T-helper 9 cell (primary cell): ENCODE measurements around the gene MAP1B.

Experiments used
- DNase-seq: peaks from one replicate; pipeline ENCODE4 v3.0.0-alpha.2; 2020

The MAP1B gene

DNA sequence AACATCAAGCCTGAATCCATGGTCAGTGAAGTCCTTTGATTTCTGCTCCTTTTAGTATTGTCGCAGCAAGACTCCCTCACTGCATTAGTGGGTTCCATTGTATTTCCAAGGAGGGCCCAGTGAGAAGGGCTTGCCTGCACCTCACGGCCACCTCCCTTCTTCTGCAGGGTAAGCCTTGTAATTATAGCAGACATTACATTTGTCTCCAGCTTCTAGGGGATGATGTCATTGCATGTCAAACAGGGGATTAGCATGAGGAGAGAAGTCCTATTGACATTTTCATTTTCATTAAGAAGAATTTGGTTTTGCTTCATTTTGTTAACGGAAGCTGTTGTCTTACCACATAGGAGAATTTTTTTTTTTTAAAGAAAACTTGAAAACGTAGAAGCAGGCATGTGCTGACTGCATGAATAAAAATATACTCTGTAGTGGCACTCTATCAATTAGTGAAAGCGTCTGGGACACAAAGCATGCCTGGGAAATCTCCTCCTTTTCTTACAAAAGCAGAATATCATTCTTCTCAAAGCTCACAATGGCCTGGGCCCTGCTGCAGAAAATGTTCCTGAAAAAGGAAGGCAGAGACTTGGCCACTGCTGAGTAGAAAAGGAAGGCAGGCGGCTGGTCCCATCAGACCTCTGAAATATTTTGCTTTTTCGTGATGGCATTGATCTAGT, 27.1 kb downstream of the MAP1B start:
- DNase-seq: no peak

DNA sequence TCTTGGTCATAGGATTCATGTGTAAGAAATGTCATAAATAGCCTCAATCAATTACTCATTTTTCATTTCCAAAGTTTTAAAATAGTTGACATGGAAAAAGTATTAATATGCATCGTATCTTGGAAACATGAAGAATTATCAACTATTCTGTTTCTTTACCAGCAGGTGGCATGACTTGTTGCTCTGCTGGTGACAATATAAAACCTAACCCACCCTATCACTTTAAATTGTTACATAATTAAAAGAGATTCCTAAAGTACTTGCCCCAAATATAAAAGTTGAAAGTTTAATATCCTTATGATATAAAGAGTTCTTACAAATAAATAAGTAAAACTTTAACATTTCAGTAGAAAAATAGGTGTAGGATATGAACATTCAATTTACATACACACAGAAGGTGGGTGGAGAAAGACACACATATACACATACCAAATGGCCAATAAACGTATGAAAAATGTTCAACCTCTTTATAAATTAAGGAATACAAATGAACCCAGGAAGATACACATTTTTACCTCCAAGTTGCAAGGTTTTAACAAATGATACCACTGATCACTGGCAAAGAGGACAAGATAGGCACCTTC, 30.6 kb downstream of the MAP1B start:
- DNase-seq: no peak

GRCh38 chr5:72138943-72139521, 31.8 kb downstream of the MAP1B start:
- DNase-seq: no peak

- no peak for DNase-seq
Observed at GRCh38 chr5:72140711-72141110, 33.4 kb downstream of the MAP1B start.

DNA sequence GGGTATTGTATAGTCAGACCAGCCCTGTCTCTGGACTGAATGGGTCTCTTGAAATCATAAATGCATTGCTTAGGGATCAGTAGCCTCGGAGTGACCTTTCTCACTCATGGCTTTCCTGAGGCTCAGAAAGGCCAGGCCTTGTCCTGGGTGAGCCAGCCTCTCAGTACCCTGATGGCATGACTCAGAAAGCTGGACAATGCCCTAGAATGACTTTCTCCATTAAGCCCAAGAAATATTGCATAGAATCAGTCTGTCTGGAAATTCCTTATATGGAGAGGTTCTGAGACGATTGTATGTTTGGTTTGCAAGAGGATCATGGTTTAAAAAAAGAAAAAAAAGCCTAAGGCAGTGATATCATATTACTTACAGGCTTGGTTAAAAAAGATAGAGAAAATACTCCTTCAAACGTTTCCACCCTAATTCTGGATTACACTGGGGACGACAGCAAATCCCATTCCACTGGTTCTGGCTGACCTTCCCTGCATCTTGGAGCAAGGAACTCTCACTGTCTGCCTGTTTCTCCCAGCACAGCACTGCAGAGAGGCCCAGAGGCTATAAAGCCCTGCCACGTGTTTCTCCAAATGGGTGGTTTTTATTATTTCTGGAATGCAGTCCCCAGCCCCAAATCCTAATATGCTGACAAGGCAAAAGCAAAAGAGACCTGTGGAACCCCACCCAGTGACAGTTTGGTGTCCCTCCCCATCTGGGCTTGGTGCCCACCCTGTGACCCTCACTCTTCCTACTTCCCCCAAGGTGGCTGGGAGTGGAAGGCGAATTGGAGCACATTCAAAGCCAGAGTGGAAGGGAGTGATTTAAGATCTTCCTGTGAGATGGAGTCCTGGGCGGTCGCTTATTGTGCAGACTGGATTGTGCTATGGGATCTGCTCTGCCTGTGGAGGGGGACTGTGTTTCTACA, 34.4 kb downstream of the MAP1B start:
- DNase-seq: no peak

GRCh38 chr5:72144762-72145161, 37.5 kb downstream of the MAP1B start:
- DNase-seq: no peak

DNA sequence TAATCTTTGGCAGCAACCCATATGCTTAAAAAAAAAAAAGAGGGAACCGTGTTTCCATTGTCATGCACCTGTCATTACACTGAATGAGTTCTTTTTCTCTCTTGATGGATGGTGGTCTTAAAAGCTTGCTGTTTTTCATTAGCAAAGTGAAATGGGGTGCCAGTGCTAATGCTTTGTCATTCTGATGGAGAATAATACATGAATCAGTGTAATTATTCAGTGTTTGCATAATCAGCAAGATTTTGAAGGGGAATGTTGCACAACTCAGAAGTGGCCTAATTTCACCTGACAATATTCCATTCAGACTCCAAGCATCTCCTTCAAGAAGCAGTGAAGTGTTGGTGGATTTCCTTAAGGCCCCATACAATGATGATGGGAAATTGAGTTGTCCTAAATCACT, 38.1 kb downstream of the MAP1B start:
- DNase-seq: no peak

DNA sequence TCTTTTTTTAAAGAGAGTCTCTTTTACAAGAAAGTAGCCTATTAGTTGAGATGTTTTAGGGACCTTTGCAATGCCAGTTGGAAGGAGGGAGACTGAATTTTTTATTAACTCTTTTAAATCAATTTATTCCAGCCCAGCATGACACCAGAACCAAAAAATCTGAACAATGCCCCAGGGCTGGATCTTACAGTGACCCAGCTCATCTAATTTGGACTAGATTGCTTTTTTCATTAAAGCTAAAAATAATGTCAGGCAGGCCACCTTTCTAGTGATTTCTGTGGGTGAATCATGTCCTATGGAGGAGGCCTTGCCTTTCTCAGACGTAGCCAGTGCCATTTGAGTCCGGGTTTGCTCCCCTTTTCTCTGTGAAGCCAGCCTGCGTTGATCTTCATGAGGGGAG, 38.8 kb downstream of the MAP1B start:
- DNase-seq: no peak

DNA sequence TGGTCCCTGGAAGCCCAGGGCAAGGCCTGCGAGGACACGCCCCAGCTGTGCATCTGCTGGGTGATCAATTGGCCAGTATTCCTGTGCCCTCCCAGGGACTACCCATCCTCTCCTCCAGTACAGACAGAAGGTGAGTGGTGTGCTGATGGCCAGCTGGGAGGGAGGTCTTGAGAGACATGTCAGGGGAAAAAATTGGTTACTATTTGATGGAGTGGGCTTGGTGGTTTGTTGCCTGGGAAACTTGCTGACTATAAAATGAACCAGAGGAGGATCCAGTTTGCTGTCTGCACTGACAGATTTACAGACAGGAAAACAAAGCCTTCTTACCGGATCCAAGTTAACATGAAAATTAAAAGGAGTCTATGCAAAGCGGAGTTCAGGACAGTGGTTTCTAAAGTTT, 40.3 kb downstream of the MAP1B start:
- no peak for DNase-seq

- no peak for DNase-seq
Observed at GRCh38 chr5:72149742-72150141, 42.5 kb downstream of the MAP1B start.

- no peak for DNase-seq
Observed at GRCh38 chr5:72151169-72151568, 43.9 kb downstream of the MAP1B start.

DNA sequence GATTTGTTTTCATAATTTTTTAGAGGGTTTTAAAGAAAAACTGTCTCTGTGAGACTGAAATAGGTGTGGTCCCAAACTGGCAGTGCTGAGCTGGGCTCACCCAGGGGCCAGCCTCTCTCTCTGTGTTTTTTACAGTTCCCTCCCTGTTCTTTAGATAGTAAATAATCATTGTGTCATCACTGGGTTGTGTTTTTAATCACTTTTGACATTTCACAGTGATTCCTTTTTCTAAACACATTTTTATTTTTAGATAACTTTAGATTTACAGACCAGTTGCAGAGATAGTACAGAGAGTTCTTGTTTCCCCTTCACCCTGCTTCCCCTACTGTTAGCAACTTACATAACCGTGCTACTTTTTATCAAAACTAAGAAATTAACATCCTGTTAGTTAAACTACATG, 44.4 kb downstream of the MAP1B start:
- no peak for DNase-seq

DNA sequence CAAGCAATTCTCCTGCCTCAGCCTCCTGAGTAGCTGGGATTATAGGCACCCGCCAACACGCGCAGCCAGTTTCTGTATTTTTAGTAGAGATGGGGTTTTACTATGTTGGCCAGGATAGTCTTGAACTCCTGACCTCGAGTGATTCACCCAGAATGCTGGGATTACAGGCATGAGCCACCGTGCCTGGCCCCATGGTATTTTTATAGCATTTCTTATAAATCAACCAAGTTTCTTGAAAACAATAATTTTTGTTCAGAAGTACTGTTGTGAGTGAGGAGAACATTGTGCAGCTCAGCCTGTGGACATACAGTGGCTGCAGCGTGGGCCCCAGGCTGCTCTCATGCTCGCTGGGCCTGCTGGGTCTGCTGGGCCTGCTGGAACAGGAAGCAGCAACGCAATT, 45.3 kb downstream of the MAP1B start:
- no peak for DNase-seq

DNA sequence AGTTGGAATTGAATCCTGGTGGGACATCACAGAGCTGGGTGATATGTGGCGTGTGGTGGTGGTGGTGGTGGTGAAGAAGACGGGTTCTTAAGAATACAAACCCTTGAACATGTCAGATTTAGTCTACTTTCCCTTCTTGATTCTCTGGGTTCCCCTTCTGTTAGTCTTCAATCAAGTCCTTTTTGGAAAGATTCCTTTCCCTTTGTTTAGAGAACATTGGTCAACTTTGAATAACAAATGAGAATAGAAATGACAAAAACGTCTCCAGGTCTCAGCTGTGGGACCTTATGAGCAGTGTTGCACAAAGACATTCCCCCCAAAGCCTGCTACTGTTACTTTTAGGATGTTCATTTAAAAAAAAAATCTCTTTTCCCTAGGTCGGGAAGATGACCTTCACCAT, 46.3 kb downstream of the MAP1B start:
- DNase-seq: no peak

GRCh38 chr5:72154076-72154756, 46.9 kb downstream of the MAP1B start:
- no peak for DNase-seq

DNA sequence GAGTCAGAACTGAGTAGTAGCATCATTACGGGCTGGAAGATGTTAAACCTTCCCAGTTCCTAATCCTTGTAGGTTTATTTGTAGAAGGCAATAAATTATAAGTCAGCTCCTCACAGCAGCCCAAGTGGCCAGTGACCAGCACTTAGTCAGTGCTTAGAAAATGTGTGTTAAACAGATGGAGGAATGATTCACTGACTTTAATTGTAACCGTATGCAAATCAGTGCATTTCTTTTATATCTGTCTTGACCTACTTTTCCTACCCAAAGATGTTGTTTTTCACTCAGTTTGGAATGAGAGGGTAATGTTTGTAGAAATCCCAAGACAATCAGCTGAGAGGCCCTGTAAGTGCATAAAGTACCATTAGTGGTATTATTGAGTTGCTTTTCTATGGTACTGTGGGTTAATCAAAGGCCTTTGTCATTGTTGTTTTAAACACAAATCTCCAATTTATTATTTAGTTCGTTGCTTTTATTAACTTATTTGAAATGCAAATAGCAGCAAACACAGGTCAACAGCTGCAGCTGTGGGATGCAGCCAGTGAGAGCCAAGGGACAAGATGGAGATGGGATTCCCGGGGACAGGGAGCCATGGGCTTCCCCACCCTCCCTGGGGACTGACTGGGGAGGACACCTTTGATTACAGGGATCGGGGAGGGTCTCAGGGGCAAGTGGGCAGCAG, 49.8 kb downstream of the MAP1B start:
- DNase-seq: no peak

- DNase-seq: no peak
Observed at GRCh38 chr5:72157625-72157962, 50.3 kb downstream of the MAP1B start.

- no peak for DNase-seq
Observed at GRCh38 chr5:72159501-72159911, 52.2 kb downstream of the MAP1B start.

GRCh38 chr5:72160329-72160728, 53.1 kb downstream of the MAP1B start:
- no peak for DNase-seq

DNA sequence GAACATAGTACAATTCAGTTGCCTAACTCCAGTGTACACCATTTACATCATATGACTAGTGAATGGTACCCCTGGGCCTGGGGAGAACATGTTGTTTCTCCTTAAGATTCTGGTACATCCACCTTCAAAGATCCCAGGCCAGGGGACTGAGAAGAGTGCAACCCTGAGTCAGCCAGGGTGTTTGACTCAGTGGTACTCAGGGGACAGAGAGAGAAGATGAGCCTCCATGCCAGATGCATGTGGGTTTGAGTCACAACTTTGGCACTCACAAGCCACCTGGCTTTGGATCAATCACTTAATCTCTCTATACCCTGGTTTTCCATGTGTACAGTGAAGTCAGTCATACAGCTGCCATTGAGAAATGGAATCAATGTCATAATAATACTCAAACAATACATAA, 53.7 kb downstream of the MAP1B start:
- DNase-seq: no peak

DNA sequence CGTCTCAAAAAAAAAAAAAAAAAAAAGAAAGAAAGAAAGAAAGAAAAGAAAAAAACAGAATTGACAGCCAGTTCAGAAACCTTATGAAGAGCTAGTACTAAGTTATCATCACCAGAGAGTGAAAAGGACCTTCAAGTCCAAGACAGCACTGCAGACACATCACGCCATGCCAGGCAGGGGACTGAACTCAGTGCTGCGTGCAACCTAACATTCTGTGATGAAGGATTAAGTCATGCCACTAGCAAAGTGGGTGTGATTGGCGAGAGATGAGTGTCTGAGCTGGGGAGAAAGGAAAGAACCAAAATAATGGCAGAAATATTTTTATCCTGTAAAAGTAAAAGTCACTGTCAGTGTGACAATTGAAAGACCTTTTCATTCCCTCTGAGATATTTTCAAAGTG, 54.7 kb downstream of the MAP1B start:
- DNase-seq: no peak

GRCh38 chr5:72163349-72163983, 56.2 kb downstream of the MAP1B start:
- no peak for DNase-seq
